GM19023 (cell line): ENCODE data around the gene OPN1LW.
"Not testable (repeated sequence)": the region's sequence is repeated elsewhere in the genome, so short reads cannot be mapped to it uniquely, and the experiment has no call there.

Experiments used
- ATAC-seq: cut with Tn5 transposase; IDR thresholded peaks from one replicate; pipeline ENCODE4 v1.9.1; 2021; ENCODE audit warnings: mild to moderate bottlenecking, moderate library complexity; ENCODE audit not compliant: unreplicated experiment

OPN1LW gene

DNA sequence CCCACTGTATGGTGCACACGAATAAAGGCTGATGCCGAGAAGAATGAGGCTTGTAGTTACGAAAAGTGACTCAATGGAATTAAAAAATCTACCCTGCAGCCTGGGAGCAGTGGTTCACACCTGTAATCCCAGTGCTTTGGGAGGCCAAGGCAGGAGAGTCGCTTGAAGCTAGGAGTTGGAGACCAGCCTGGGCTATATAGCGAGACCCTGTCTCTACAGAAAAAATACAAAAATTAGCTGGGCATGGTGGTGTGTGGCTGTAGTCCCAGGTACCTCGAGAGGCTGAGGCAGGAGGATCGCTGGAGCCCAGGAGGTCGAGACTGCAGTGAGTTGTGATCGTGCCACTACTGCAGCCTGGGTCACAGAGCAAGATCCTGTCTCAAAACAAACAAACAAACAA, 11.7 kb upstream of the OPN1LW start:
- no peak for ATAC-seq

- ATAC-seq: no peak
Observed at GRCh38 chrX:154135458-154136229, 8.4 kb upstream of the OPN1LW start.

DNA sequence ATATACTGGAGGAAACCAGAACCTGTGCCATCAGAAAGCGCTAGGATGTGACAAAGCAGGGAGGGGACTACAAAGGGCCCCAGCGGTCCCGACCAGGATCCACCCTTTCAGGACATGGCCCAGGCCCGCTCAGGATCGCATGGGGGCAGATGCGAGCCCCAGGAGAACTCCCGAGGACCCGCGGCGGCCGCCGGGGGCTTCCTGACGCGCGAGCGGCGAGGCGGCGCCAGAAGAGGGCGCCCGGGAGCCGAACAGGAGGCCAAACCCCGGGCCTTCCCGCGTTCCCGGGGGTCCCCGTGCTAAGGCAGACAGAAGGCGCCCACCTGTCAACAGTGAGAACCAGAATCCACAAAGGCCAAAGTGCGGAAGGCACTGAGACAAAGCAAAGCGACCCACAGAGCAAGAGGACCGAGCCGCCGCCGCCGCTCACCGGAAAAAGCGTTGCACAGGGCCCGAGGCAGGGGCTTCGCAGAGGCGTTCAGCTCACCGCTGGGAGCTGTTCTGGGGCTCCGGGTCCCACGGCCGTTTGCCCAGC, 7.3 kb upstream of the OPN1LW start:
- no peak for ATAC-seq

DNA sequence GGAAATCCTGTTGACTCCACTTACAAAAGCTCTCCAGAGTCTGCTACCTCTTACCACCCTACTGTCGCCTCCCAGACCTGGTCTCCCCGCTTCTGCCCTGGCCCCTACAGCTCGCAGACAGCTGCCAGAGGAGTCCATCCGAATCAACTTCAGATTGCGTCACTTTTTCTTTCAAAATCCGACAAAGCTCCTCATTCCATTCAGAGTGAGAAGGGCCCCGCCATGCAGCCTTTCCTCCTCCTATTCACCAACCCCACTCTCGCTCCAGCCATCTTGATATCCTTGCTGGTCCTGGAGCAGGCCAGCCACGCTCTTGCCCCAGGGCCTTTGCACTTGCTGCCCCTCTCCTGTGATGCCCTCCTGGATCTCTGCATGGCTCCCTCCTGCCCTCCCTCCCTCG, 5.2 kb upstream of the OPN1LW start:
- ATAC-seq: no peak

- ATAC-seq: no peak
Observed at GRCh38 chrX:154140206-154140605, 3.8 kb upstream of the OPN1LW start.

DNA sequence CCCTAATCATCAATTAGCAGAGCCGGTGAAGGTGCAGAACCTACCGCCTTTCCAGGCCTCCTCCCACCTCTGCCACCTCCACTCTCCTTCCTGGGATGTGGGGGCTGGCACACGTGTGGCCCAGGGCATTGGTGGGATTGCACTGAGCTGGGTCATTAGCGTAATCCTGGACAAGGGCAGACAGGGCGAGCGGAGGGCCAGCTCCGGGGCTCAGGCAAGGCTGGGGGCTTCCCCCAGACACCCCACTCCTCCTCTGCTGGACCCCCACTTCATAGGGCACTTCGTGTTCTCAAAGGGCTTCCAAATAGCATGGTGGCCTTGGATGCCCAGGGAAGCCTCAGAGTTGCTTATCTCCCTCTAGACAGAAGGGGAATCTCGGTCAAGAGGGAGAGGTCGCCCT, 3.3 kb upstream of the OPN1LW start:
- no peak for ATAC-seq

GRCh38 chrX:154142386-154142785, 1.7 kb upstream of the OPN1LW start:
- no peak for ATAC-seq

GRCh38 chrX:154142950-154143745, 895 bp upstream of the OPN1LW start:
- no peak for ATAC-seq

DNA sequence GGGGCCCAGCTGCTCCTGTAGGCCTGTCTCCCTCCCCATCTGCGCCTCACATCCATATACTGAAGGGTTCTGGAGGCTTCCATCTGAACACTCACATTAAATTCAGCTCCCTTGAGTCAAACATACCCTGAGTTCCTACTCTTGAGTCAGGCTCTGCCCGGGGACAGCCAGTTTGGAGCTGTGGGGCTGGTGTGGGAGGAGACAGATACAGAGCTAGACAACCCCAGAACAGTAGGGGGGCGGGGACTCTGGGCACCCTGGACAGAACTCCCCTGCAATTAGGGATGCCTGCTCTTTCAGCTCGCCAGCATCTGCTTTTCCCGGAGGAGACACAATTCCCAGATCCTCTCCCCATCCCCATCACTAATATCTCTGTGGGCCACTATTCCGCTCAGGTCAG, 7.0 kb downstream of the OPN1LW start:
- not testable (repeated sequence) for ATAC-seq

GRCh38 chrX:154156221-154156620, 12.2 kb downstream of the OPN1LW start:
- ATAC-seq: not testable (repeated sequence)

DNA sequence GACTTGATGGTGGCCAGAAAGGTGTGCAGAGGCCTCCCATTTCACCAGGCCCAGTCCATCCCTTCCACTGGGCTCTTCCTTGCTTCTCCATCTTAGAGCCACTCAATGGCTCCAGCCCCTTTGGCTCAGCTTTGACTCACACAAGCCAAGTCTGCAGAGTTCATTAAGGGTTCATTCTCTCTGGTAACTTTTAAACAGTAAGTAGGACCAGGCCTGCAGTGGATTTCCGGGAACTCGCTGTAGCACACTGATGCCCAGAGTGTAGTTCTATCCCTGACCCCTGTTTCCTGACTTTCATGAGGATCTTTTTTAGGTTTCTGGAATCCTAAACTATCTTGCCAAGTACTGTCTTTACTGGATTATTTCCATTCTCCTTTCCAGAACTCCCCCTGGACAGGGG, 13.2 kb downstream of the OPN1LW start:
- not testable (repeated sequence) for ATAC-seq

GRCh38 chrX:154159345-154159744, 15.3 kb downstream of the OPN1LW start:
- ATAC-seq: not testable (repeated sequence)

- not testable (repeated sequence) for ATAC-seq
Observed at GRCh38 chrX:154164902-154165301, 20.9 kb downstream of the OPN1LW start.

DNA sequence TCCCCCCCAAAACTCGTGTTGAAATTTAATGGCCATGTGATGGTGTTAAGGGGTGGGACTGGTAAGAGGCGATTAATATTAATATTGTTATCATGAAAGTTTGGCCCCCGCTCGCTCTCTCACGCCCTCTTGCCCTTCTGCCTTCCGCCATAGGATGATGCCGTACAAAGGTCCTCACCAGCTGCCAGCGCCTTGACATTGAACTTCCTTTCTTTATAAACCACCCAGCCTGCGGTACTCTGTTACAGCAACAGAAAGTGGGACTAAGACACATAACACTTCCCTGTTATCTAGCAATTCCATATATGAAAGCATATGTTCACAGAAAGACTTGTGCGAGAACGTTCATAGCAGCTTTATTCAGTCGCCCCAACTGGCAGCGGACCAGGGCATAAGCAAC, 24.3 kb downstream of the OPN1LW start:
- ATAC-seq: not testable (repeated sequence)

GRCh38 chrX:154172535-154172943, 28.5 kb downstream of the OPN1LW start:
- ATAC-seq: not testable (repeated sequence)

DNA sequence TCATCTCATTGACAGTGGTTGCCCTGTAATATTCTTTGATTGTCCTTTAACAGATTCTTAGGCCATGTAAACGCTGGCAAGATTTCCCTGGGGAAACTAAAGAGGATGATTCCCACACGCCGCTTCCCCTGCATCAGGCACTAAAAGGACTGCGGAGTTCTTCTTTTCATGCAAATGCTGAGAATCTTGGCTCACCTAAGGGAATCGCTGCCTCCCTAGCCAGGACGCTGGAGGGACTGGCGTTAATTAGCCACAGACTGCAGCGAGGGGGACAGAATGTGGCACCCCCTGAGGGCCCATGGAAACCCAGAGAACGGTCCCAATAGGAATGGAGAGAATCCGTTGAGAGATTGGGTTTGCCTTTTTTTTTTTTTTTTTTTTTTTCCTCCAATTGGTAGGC, 30.3 kb downstream of the OPN1LW start:
- not testable (repeated sequence) for ATAC-seq

DNA sequence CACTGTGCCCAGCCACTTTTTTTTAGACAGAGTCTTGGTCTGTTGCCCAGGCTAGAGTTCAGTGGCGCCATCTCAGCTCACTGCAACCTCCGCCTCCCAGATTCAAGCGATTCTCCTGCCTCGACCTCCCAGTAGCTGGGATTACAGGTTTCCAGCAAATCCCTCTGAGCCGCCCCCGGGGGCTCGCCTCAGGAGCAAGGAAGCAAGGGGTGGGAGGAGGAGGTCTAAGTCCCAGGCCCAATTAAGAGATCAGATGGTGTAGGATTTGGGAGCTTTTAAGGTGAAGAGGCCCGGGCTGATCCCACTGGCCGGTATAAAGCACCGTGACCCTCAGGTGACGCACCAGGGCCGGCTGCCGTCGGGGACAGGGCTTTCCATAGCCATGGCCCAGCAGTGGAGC, 38.3 kb downstream of the OPN1LW start, which contains the start of gene OPN1MW:
TSS of gene OPN1MW (plus strand) at position 301 of the 400 bp plus-strand sequence. CDS start at position 383, 82 bp downstream.
- not testable (repeated sequence) for ATAC-seq

DNA sequence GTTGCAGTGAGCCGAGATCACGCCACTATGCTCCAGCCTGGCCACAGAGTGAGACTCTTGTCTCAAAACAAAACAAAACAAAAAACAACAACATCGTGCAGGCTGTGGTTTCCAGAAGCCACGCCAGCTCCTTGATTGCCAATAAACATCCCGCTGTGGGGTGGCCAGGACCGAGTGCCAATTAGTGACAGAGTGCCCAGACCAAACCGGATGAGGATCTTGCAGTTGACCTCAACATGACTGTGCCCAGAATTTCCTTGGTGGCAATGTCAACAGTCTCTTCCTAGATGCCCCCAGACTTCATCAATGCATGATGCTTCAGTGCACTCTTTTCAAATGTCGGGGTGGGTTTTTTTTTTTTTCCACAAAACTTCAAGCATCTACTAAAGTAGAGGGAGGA, 39.8 kb downstream of the OPN1LW start:
- ATAC-seq: not testable (repeated sequence)

GRCh38 chrX:154192846-154193245, 48.8 kb downstream of the OPN1LW start:
- not testable (repeated sequence) for ATAC-seq

GRCh38 chrX:154194316-154194715, 50.3 kb downstream of the OPN1LW start:
- ATAC-seq: not testable (repeated sequence)

DNA sequence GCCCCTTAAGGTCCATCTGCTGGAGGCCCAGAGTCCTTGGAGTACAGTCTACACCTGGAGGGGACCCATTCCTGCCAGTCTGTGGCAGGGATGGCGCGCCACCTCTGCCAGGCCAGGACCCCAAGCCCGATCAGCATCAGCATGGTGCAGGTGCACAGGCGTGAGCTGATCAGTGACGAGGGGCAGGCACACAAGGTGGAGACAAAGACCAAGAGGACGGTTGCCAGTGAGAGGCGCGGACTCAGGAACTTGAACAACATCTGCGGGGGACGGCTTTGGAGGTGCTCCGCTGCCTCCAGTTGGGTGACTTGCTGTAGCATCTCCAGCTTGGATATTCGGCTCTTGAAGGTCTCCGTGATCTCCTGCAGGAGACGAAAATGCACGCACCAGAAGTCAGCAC, 52.4 kb downstream of the OPN1LW start:
- not testable (repeated sequence) for ATAC-seq
